BLaER1 treated with 17β-estradiol and CSF1 and Interleukin-3, amounts not matched to agents 10 nM and 100 nM (cell line): ENCODE data around the gene FAXC.

ENCODE experiments used
- H3K27ac ChIP-seq, 11 experiments: shearing (Covaris generic); formaldehyde crosslinking; 2 replicates each; pipeline ENCODE4 v1.8.1; 2022
- H3K27me3 ChIP-seq, 11 experiments: shearing (Covaris generic); formaldehyde crosslinking; 2 replicates each; pipeline ENCODE4 v1.8.1; 2022
- H3K36me3 ChIP-seq, 11 experiments: shearing (Covaris generic); formaldehyde crosslinking; 2 replicates each; pipeline ENCODE4 v1.8.1; 2022
- H3K4me1 ChIP-seq, 10 experiments: shearing (Covaris generic); formaldehyde crosslinking; 2 replicates each; pipeline ENCODE4 v1.8.1; 2022
- H3K4me2 ChIP-seq, 11 experiments: shearing (Covaris generic); formaldehyde crosslinking; 2 replicates each; pipeline ENCODE4 v1.8.1; 2022
- H3K4me3 ChIP-seq, 10 experiments: shearing (Covaris generic); formaldehyde crosslinking; 2 replicates each; pipeline ENCODE4 v1.8.1; 2022
- H3K9ac ChIP-seq, 11 experiments: shearing (Covaris generic); formaldehyde crosslinking; 2 replicates each; pipeline ENCODE4 v1.8.1; 2022
- H3K9me3 ChIP-seq, 11 experiments: shearing (Covaris generic); formaldehyde crosslinking; replicated peaks in 1 of 11; 2 replicates each; pipeline ENCODE4 v1.8.1; 2022
- H4K20me1 ChIP-seq, 11 experiments: shearing (Covaris generic); formaldehyde crosslinking; 2 replicates each; pipeline ENCODE4 v1.8.1; 2022
- Cebpa-rat ChIP-seq, 11 experiments: shearing (Covaris generic); IDR thresholded peaks; 2 replicates each; pipeline ENCODE4 v1.8.1; 2022

Gene FAXC

GRCh38 chr6:99349171-99350141 is at the start of gene FAXC:
FAXC (minus strand) TSS chr6:99349674; CDS start chr6:99349372, 302 bp downstream.
- Histone ChIP-seq H4K20me1 (no peaks in the 10 kb centered on the region), H3K9ac (no peak within 1 kb of the TSS), H3K4me1 (no peaks in the 10 kb centered on the region), H3K4me2 (no peak within 1 kb of the TSS), H3K27ac (no peak within 1 kb of the TSS), H3K27me3 (no peaks in the 10 kb centered on the region), H3K36me3 (no peaks in the 10 kb centered on the region), H3K4me3 (no peak within 1 kb of the TSS), H3K9me3 (peaks cover 5 to 13% (median 7%) of the 10 kb centered on the region in 11 experiments; a peak in 19 of 22 replicates)
- TF ChIP-seq Cebpa-rat (IDR thresholded peaks at IDR 0.05) = no peak

GRCh38 chr6:99397287-99397686 is 47.8 kb upstream of the FAXC start:
- Histone ChIP-seq H3K36me3 (peaks cover 49 to 69% (median 57%) of the 10 kb centered on the region in 11 experiments), H3K9ac (no peak overlapping the region), H3K9me3 (no peaks in the 10 kb centered on the region), H4K20me1 (peaks cover 0 to 5% (median 0%) of the 10 kb centered on the region in 11 experiments; a peak in 5 of 22 replicates), H3K27ac (no peak overlapping the region), H3K27me3 (no peaks in the 10 kb centered on the region), H3K4me3 (no peak overlapping the region), H3K4me1 (peaks cover 0 to 10% (median 5%) of the 10 kb centered on the region in 10 experiments; a peak in 11 of 20 replicates), H3K4me2 (no peak overlapping the region)
- TF ChIP-seq Cebpa-rat (IDR thresholded peaks at IDR 0.05) = no peak

GRCh38 chr6:99393698-99394531 is 44.4 kb upstream of the FAXC start, which contains the start of gene COQ3:
COQ3 (minus strand) TSS chr6:99394195; CDS start chr6:99394179, 16 bp downstream.
- Histone ChIP-seq H3K27ac (peak within 1 kb of the TSS; percentile 51 to 89 (median 80); a peak in 21 of 22 replicates), H4K20me1 (peaks cover 0 to 5% (median 0%) of the 10 kb centered on the region in 11 experiments; a peak in 1 of 22 replicates), H3K36me3 (peaks cover 15 to 35% (median 23%) of the 10 kb centered on the region in 11 experiments; a peak in 21 of 22 replicates), H3K4me2 (peak within 1 kb of the TSS; percentile 58 to 87 (median 78)), H3K9me3 (no peaks in the 10 kb centered on the region), H3K27me3 (no peaks in the 10 kb centered on the region), H3K4me1 (peaks cover 0 to 10% (median 5%) of the 10 kb centered on the region in 10 experiments; a peak in 11 of 20 replicates), H3K4me3 (peak within 1 kb of the TSS; percentile 60 to 80 (median 74)), H3K9ac (peak within 1 kb of the TSS; percentile 80 to 89 (median 85))
- no peak for TF ChIP-seq Cebpa-rat (IDR thresholded peaks at IDR 0.05)

- H3K4me1 ChIP-seq = peaks cover 0 to 10% (median 5%) of the 10 kb centered on the region in 10 experiments; a peak in 11 of 20 replicates
- H4K20me1 ChIP-seq = peaks cover 0 to 5% (median 0%) of the 10 kb centered on the region in 11 experiments; a peak in 1 of 22 replicates
- H3K9ac ChIP-seq = peak overlapping the region; percentile 80 to 89 (median 85)
- peak overlapping the region; percentile 51 to 89 (median 80); a peak in 18 of 22 replicates for H3K27ac ChIP-seq
- H3K27me3 ChIP-seq = no peaks in the 10 kb centered on the region
- no peak for TF ChIP-seq Cebpa-rat (IDR thresholded peaks at IDR 0.05)
- H3K36me3 ChIP-seq = peaks cover 13 to 29% (median 19%) of the 10 kb centered on the region in 11 experiments; a peak in 20 of 22 replicates
- no peaks in the 10 kb centered on the region for H3K9me3 ChIP-seq
- peak overlapping the region; percentile 60 to 80 (median 74) for H3K4me3 ChIP-seq
- H3K4me2 ChIP-seq = peak overlapping the region; percentile 58 to 87 (median 78)
These were observed 43.9 kb upstream of the FAXC start for GRCh38 chr6:99393366-99393697.

GRCh38 chr6:99390896-99391295 is 41.4 kb upstream of the FAXC start:
- Histone ChIP-seq H3K4me2 (no peak overlapping the region), H3K27ac (no peak overlapping the region), H3K4me1 (peaks cover 0 to 10% (median 5%) of the 10 kb centered on the region in 10 experiments; a peak in 11 of 20 replicates), H4K20me1 (no peaks in the 10 kb centered on the region), H3K9me3 (no peaks in the 10 kb centered on the region), H3K27me3 (no peaks in the 10 kb centered on the region), H3K9ac (no peak overlapping the region), H3K36me3 (peaks cover 0 to 5% (median 0%) of the 10 kb centered on the region in 11 experiments; a peak in 4 of 22 replicates), H3K4me3 (no peak overlapping the region)
- TF ChIP-seq Cebpa-rat (IDR thresholded peaks at IDR 0.05) = no peak

- Histone ChIP-seq H3K9ac (no peak overlapping the region), H3K36me3 (no peaks in the 10 kb centered on the region), H3K4me2 (no peak overlapping the region), H3K9me3 (no peaks in the 10 kb centered on the region), H3K4me1 (no peaks in the 10 kb centered on the region), H3K27me3 (no peaks in the 10 kb centered on the region), H3K4me3 (no peak overlapping the region), H4K20me1 (no peaks in the 10 kb centered on the region), H3K27ac (no peak overlapping the region)
- no peak for TF ChIP-seq Cebpa-rat (IDR thresholded peaks at IDR 0.05)
These were observed 35.0 kb upstream of the FAXC start for GRCh38 chr6:99384507-99384906.

GRCh38 chr6:99378636-99379035 is 29.2 kb upstream of the FAXC start:
- Histone ChIP-seq H3K4me2 (peak overlapping the region in 3 of 11 experiments; percentile 36 to 76 (median 68); a peak in 6 of 22 replicates), H3K4me1 (peaks cover 0 to 6% (median 2%) of the 10 kb centered on the region in 10 experiments; a peak in 7 of 20 replicates), H3K27ac (no peak overlapping the region), H4K20me1 (no peaks in the 10 kb centered on the region), H3K27me3 (no peaks in the 10 kb centered on the region), H3K36me3 (no peaks in the 10 kb centered on the region), H3K9ac (no peak overlapping the region), H3K9me3 (no peaks in the 10 kb centered on the region), H3K4me3 (no peak overlapping the region)
- TF ChIP-seq Cebpa-rat (IDR thresholded peaks at IDR 0.05) = no peak

- H3K27ac ChIP-seq = no peak overlapping the region
- H3K9ac ChIP-seq = no peak overlapping the region
- H3K9me3 ChIP-seq = no peaks in the 10 kb centered on the region
- no peaks in the 10 kb centered on the region for H3K4me1 ChIP-seq
- no peak for TF ChIP-seq Cebpa-rat (IDR thresholded peaks at IDR 0.05)
- H3K36me3 ChIP-seq = no peaks in the 10 kb centered on the region
- no peaks in the 10 kb centered on the region for H4K20me1 ChIP-seq
- H3K27me3 ChIP-seq = no peaks in the 10 kb centered on the region
- H3K4me3 ChIP-seq = no peak overlapping the region
- no peak overlapping the region for H3K4me2 ChIP-seq
These were observed 20.1 kb upstream of the FAXC start for GRCh38 chr6:99369533-99369932.
